ENCODE measurements around the gene SENP6.

The SENP6 gene

DNA sequence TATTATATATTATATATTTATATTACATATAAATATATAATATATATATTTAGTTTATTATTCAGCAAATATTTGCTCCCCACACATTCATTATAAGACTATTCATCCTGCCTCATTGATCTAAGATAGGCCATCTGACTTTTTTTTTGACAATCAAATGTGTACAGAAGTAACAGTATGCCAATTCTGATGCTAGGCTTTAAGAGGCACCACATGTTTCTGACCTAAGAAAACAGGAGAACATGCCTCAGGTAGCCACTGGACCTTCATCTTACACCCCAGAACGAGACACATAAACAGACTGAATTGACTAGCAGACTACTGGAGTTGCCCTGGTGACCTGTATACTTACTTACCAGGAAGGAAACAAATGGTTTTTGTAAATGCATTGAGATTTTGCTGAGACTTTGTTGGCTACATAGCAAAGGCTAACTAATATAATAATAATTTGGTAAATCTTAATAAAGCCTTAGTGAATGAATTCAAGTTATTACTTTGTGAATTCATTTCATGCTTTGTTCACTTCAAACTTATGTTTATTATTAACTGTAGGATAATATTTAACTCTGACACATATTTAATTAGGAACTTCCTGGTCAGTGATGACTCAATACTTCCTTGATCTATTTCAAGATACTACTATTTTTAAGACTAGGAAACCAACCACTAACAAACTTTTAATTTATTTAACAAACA lies 134.0 kb downstream of the SENP6 start:
- H3K9me3 ChIP-seq (ENCODE audit: control insufficient read depth in 5 of 5, low read length in 5 of 5) = no peaks in the 10 kb centered on the region
- H3K27ac ChIP-seq (ENCODE audit: low read depth, low read length) = peak overlapping the region; percentile 60
- H3K4me3 ChIP-seq (ENCODE audit: low read depth in 1 of 5, low read length in 5 of 5) = no peak overlapping the region
- H3K27me3 ChIP-seq (ENCODE audit: control insufficient read depth in 5 of 5, insufficient read depth in 4 of 5, low read length in 5 of 5) = no peaks in the 10 kb centered on the region
- no peak overlapping the region for H3K9ac ChIP-seq (ENCODE audit: low read length in 5 of 5)
- H3K4me1 ChIP-seq (ENCODE audit: control insufficient read depth in 5 of 5, insufficient read depth in 5 of 5, low read length in 5 of 5) = peaks cover 0 to 7% (median 0%) of the 10 kb centered on the region in 5 donors
- no peaks in the 10 kb centered on the region for H3K36me3 ChIP-seq (ENCODE audit: control insufficient read depth in 5 of 5, insufficient read depth in 5 of 5, low read length in 5 of 5)

GRCh38 chr6:75743971-75744370 lies 142.3 kb downstream of the SENP6 start:
- Histone ChIP-seq H3K4me1 (ENCODE audit: control insufficient read depth in 5 of 5, insufficient read depth in 5 of 5, low read length in 5 of 5) (peaks cover 0 to 8% (median 7%) of the 10 kb centered on the region in 5 donors), H3K36me3 (ENCODE audit: control insufficient read depth in 5 of 5, insufficient read depth in 5 of 5, low read length in 5 of 5) (no peaks in the 10 kb centered on the region), H3K27ac (ENCODE audit: low read depth, low read length) (no peak overlapping the region), H3K4me3 (ENCODE audit: low read depth in 1 of 5, low read length in 5 of 5) (no peak overlapping the region), H3K27me3 (ENCODE audit: control insufficient read depth in 5 of 5, insufficient read depth in 4 of 5, low read length in 5 of 5) (peaks cover 0 to 4% (median 3%) of the 10 kb centered on the region in 5 donors), H3K9ac (ENCODE audit: low read length in 5 of 5) (no peak overlapping the region), H3K9me3 (ENCODE audit: control insufficient read depth in 5 of 5, low read length in 5 of 5) (no peaks in the 10 kb centered on the region)

DNA sequence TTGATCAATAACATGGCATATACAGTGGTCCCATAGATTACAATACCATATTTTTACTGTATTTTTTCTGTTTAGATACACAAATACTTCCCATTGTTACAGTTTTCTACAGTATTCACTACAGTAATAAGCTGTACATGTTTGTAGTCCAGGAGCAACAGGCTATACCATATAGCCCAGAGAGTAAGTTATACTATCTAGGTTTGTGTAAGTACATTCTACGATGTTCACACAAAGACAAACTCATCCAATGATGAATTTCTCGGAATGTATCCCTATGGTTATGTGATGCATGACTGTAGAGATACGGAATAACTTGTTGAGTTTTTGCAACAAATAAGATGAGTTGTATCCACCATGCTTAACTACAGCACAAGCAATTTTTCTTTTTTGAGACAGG lies 143.7 kb downstream of the SENP6 start:
- no peak overlapping the region for H3K27ac ChIP-seq (ENCODE audit: low read depth, low read length)
- H3K4me3 ChIP-seq (ENCODE audit: low read depth in 1 of 5, low read length in 5 of 5) = no peak overlapping the region
- peaks cover 0 to 18% (median 13%) of the 10 kb centered on the region in 5 donors for H3K4me1 ChIP-seq (ENCODE audit: control insufficient read depth in 5 of 5, insufficient read depth in 5 of 5, low read length in 5 of 5)
- no peaks in the 10 kb centered on the region for H3K36me3 ChIP-seq (ENCODE audit: control insufficient read depth in 5 of 5, insufficient read depth in 5 of 5, low read length in 5 of 5)
- H3K9ac ChIP-seq (ENCODE audit: low read length in 5 of 5) = no peak overlapping the region
- no peaks in the 10 kb centered on the region for H3K9me3 ChIP-seq (ENCODE audit: control insufficient read depth in 5 of 5, low read length in 5 of 5)
- peaks cover 0 to 4% (median 3%) of the 10 kb centered on the region in 5 donors for H3K27me3 ChIP-seq (ENCODE audit: control insufficient read depth in 5 of 5, insufficient read depth in 4 of 5, low read length in 5 of 5)

GRCh38 chr6:75746221-75746620 lies 144.5 kb downstream of the SENP6 start:
- Histone ChIP-seq H3K4me1 (ENCODE audit: control insufficient read depth in 5 of 5, insufficient read depth in 5 of 5, low read length in 5 of 5) (peaks cover 0 to 21% (median 13%) of the 10 kb centered on the region in 5 donors), H3K27me3 (ENCODE audit: control insufficient read depth in 5 of 5, insufficient read depth in 4 of 5, low read length in 5 of 5) (peaks cover 0 to 4% (median 3%) of the 10 kb centered on the region in 5 donors), H3K27ac (ENCODE audit: low read depth, low read length) (no peak overlapping the region), H3K4me3 (ENCODE audit: low read depth in 1 of 5, low read length in 5 of 5) (no peak overlapping the region), H3K9me3 (ENCODE audit: control insufficient read depth in 5 of 5, low read length in 5 of 5) (no peaks in the 10 kb centered on the region), H3K36me3 (ENCODE audit: control insufficient read depth in 5 of 5, insufficient read depth in 5 of 5, low read length in 5 of 5) (no peaks in the 10 kb centered on the region), H3K9ac (ENCODE audit: low read length in 5 of 5) (no peak overlapping the region)

- peaks cover 0 to 21% (median 13%) of the 10 kb centered on the region in 5 donors for H3K4me1 ChIP-seq (ENCODE audit: control insufficient read depth in 5 of 5, insufficient read depth in 5 of 5, low read length in 5 of 5)
- no peak overlapping the region for H3K4me3 ChIP-seq (ENCODE audit: low read depth in 1 of 5, low read length in 5 of 5)
- H3K27ac ChIP-seq (ENCODE audit: low read depth, low read length) = no peak overlapping the region
- H3K27me3 ChIP-seq (ENCODE audit: control insufficient read depth in 5 of 5, insufficient read depth in 4 of 5, low read length in 5 of 5) = peaks cover 0 to 4% (median 1%) of the 10 kb centered on the region in 5 donors
- H3K9ac ChIP-seq (ENCODE audit: low read length in 5 of 5) = no peak overlapping the region
- no peaks in the 10 kb centered on the region for H3K36me3 ChIP-seq (ENCODE audit: control insufficient read depth in 5 of 5, insufficient read depth in 5 of 5, low read length in 5 of 5)
- H3K9me3 ChIP-seq (ENCODE audit: control insufficient read depth in 5 of 5, low read length in 5 of 5) = no peaks in the 10 kb centered on the region
Observed at GRCh38 chr6:75747152-75747992, 145.7 kb downstream of the SENP6 start.

- Histone ChIP-seq H3K36me3 (ENCODE audit: control insufficient read depth in 5 of 5, insufficient read depth in 5 of 5, low read length in 5 of 5) (no peaks in the 10 kb centered on the region), H3K9ac (ENCODE audit: low read length in 5 of 5) (peak overlapping the region; percentile 65 to 92 (median 75)), H3K4me3 (ENCODE audit: low read depth in 1 of 5, low read length in 5 of 5) (peak overlapping the region; percentile 83 to 99 (median 94)), H3K9me3 (ENCODE audit: control insufficient read depth in 5 of 5, low read length in 5 of 5) (no peaks in the 10 kb centered on the region), H3K27ac (ENCODE audit: low read depth, low read length) (peak overlapping the region; percentile 75), H3K27me3 (ENCODE audit: control insufficient read depth in 5 of 5, insufficient read depth in 4 of 5, low read length in 5 of 5) (peaks cover 0 to 4% (median 0%) of the 10 kb centered on the region in 5 donors), H3K4me1 (ENCODE audit: control insufficient read depth in 5 of 5, insufficient read depth in 5 of 5, low read length in 5 of 5) (peaks cover 0 to 21% (median 13%) of the 10 kb centered on the region in 5 donors)
Observed at GRCh38 chr6:75748003-75748742, 146.5 kb downstream of the SENP6 start.

DNA sequence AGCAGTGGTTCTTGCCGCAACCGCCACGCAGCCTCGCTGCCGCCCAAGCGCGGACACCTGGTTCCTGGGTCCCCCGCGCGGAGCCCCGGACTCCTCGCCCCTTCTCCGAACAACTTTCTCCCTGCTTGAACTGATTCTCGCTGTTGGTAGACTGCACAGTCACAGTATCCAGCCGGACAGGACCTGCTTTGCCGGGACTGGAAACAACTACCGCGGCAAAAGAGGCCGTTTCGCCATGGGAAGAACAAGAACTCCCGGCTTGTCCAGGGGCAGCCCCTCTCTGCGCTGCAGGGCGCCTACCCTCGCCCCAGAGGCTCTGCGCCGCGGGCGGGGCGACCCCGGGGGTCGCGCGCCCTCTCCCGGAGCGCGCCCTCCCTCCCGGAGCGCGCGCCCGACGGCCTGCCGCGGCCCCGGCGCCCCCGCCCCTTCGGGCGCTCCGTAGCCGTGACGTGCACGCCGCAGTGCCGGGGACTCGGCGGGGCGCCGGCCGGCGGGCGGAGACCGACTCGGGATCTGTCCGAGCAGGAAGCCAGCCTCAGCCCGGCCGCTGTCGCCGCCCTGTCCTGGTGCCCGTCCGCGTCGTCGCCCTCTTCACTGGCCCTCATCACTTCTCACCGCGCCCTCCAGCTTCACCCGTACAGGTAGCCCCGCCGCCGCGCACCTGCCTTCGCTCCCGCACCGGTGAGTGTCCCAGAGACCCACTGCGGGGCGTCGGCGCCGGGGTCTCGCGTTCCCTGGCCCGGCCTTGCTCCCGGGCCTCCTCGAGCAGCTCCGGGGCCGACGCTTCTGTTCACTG lies 147.3 kb downstream of the SENP6 start, which contains the start of gene MYO6:
Gene MYO6 (plus strand): TSS at position 497 of the 796 bp plus-strand sequence. CDS start 68,309 bp downstream, outside the sequence.
- peak within 1 kb of the TSS; percentile 75 for H3K27ac ChIP-seq (ENCODE audit: low read depth, low read length)
- no peaks in the 10 kb centered on the region for H3K9me3 ChIP-seq (ENCODE audit: control insufficient read depth in 5 of 5, low read length in 5 of 5)
- H3K4me1 ChIP-seq (ENCODE audit: control insufficient read depth in 5 of 5, insufficient read depth in 5 of 5, low read length in 5 of 5) = peaks cover 0 to 21% (median 13%) of the 10 kb centered on the region in 5 donors
- peaks cover 0 to 3% (median 0%) of the 10 kb centered on the region in 5 donors for H3K27me3 ChIP-seq (ENCODE audit: control insufficient read depth in 5 of 5, insufficient read depth in 4 of 5, low read length in 5 of 5)
- no peaks in the 10 kb centered on the region for H3K36me3 ChIP-seq (ENCODE audit: control insufficient read depth in 5 of 5, insufficient read depth in 5 of 5, low read length in 5 of 5)
- H3K9ac ChIP-seq (ENCODE audit: low read length in 5 of 5) = peak within 1 kb of the TSS; percentile 65 to 92 (median 88)
- H3K4me3 ChIP-seq (ENCODE audit: low read depth in 1 of 5, low read length in 5 of 5) = peak within 1 kb of the TSS; percentile 83 to 99 (median 94)

DNA sequence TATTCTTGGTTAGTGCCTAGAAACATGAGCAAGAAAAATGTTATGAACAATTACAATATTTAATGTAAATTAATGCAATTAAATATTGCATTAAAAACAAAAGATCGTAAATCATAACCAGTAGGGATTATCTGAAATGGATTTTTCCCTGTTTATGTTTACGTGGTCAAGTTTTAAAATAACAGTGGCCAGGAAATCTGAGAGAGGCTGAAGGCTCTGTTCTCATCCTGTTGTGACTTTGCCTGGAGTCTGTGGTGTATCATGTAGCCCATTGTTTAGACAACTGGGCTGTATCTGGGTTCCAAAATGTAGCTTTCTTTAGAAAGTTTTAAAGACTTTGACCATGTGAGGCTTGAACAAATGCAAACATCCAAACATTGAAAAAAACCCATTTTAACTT lies 149.8 kb downstream of the SENP6 start:
- H3K27me3 ChIP-seq (ENCODE audit: control insufficient read depth in 5 of 5, insufficient read depth in 4 of 5, low read length in 5 of 5) = no peaks in the 10 kb centered on the region
- H3K27ac ChIP-seq (ENCODE audit: low read depth, low read length) = no peak overlapping the region
- H3K4me1 ChIP-seq (ENCODE audit: control insufficient read depth in 5 of 5, insufficient read depth in 5 of 5, low read length in 5 of 5) = peaks cover 0 to 26% (median 13%) of the 10 kb centered on the region in 5 donors
- H3K9ac ChIP-seq (ENCODE audit: low read length in 5 of 5) = no peak overlapping the region
- H3K36me3 ChIP-seq (ENCODE audit: control insufficient read depth in 5 of 5, insufficient read depth in 5 of 5, low read length in 5 of 5) = no peaks in the 10 kb centered on the region
- H3K9me3 ChIP-seq (ENCODE audit: control insufficient read depth in 5 of 5, low read length in 5 of 5) = no peaks in the 10 kb centered on the region
- no peak overlapping the region for H3K4me3 ChIP-seq (ENCODE audit: low read depth in 1 of 5, low read length in 5 of 5)

DNA sequence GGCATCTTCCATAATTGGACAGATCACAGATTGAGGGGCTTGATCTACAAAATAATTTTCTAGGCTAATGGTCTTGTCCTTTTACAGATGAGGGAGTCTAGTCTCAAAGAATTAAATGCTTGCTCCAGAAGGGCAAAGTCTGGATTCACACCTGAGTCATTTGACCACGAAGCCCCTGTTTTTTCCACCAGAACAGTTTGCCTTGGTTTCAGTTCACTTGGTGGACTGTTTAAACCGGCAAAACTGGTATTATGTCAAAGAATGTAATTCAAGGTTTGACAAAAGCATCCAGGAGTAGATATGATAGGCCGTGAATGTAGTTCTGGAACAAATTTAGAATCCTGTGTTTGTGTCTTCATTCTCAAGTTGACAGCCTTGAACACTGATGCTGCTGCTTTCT lies 150.7 kb downstream of the SENP6 start:
- Histone ChIP-seq H3K27ac (ENCODE audit: low read depth, low read length) (no peak overlapping the region), H3K36me3 (ENCODE audit: control insufficient read depth in 5 of 5, insufficient read depth in 5 of 5, low read length in 5 of 5) (no peaks in the 10 kb centered on the region), H3K9me3 (ENCODE audit: control insufficient read depth in 5 of 5, low read length in 5 of 5) (no peaks in the 10 kb centered on the region), H3K9ac (ENCODE audit: low read length in 5 of 5) (no peak overlapping the region), H3K27me3 (ENCODE audit: control insufficient read depth in 5 of 5, insufficient read depth in 4 of 5, low read length in 5 of 5) (no peaks in the 10 kb centered on the region), H3K4me3 (ENCODE audit: low read depth in 1 of 5, low read length in 5 of 5) (no peak overlapping the region), H3K4me1 (ENCODE audit: control insufficient read depth in 5 of 5, insufficient read depth in 5 of 5, low read length in 5 of 5) (peaks cover 0 to 26% (median 13%) of the 10 kb centered on the region in 5 donors)

All from subcutaneous abdominal adipose tissue (tissue), 5 donors.